Esophagus squamous epithelium (tissue), 4 donors: ENCODE results near the gene RGL3.

Experiments
- CTCF ChIP-seq, 6 experiments: fragments of 450-650 bp in 4 of 6; fragments of 200-600 bp in 2 of 6; sonication (generic) in 2 of 6; IDR thresholded peaks; one replicate each; pipeline ENCODE4 v1.5.1; 2016 to 2019; ENCODE audit warnings: antibody characterized with exemption in 6 of 6, mild to moderate bottlenecking in 4 of 6, moderate library complexity in 4 of 6
- POLR2A ChIP-seq, 4 donors: fragments of 450-650 bp; IDR thresholded peaks; one replicate each; pipeline ENCODE4 v1.6.1; 2017; ENCODE audit warnings: antibody characterized with exemption in 4 of 4, mild to moderate bottlenecking in 4 of 4, moderate library complexity in 3 of 4

DNA sequence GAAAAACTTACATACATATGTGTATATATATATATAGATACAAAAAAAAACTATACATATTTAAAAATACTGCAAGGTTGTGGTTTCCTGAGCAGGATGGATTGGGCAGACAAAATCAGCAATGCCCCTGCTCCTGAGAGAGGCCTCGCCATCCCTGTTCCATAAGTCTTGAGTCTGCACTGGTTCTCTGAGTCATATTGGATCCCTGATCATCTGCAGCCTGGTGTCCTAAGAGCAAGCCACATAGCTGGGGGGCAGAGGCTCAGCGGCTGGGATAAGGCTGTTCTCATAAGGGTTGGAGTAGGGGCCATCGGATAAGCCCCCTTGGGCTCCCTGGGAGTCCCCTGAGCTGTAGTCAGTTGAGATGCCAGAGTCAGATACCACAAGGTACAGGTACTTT is 41.4 kb downstream of the RGL3 start:
- TF ChIP-seq CTCF (IDR thresholded peaks at IDR 0.05) = no peak
- no peak for TF ChIP-seq POLR2A (IDR thresholded peaks at IDR 0.05)
